Measurements from ENCODE around the gene CD2. TPM values are rescaled to one million over a fixed set of nuclear protein-coding genes. Genes with fewer than 3 reads are reported as not detected.

Gene CD2
- total RNA-seq, 4 donors from 2014 or later = 9.6 to 36.3 (median 20.9) TPM

DNA sequence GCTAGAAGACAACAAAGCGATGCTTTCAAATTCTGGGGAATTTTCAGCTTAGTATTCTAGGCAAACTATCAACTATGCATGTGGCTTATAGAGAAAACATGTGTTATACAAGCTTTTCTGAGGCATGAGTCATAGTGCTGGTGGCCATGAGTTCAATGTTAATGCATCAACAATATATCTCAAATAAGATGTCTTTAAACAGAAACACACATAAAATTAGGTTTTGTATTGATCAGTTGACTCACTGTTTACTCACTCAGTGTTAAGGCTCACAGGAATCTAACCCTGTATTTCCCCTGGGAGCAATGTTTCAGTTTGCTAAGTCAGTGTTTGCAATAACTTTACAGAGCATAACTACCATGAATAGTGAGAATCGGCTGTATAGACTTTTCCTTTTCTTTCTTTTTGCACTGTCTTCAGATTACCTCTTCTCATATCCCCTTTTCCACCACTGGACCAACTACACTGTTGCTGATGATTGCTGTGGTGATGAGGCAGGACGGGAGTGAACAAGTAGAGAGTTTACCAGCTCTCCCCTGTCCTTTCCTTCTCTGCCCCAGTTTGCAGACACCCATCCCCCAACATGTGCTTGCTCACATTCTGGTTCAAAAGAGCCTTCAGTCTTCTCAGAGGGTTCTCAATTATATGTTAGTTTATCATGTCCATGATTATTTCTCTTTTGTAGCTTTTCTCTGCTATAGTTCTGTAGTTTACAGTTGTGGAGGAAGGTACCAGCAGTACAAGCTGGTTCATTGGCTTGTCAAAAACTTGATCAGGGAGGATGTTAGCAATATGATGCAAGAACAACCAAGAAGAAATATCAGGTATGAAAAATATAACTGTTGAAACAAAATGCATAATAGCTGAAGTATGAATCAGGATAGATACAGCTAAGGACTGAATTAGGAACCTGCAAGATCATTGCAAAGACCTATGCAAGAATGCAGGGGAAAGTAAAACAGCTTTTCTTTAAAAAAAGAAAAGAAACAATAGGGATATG lies 23.9 kb downstream of the CD2 start:
- no peak for TF ChIP-seq POLR2A (IDR thresholded peaks at IDR 0.05)
- TF ChIP-seq, protein P1, sequence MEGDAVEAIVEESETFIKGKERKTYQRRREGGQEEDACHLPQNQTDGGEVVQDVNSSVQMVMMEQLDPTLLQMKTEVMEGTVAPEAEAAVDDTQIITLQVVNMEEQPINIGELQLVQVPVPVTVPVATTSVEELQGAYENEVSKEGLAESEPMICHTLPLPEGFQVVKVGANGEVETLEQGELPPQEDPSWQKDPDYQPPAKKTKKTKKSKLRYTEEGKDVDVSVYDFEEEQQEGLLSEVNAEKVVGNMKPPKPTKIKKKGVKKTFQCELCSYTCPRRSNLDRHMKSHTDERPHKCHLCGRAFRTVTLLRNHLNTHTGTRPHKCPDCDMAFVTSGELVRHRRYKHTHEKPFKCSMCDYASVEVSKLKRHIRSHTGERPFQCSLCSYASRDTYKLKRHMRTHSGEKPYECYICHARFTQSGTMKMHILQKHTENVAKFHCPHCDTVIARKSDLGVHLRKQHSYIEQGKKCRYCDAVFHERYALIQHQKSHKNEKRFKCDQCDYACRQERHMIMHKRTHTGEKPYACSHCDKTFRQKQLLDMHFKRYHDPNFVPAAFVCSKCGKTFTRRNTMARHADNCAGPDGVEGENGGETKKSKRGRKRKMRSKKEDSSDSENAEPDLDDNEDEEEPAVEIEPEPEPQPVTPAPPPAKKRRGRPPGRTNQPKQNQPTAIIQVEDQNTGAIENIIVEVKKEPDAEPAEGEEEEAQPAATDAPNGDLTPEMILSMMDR (IDR thresholded peaks at IDR 0.05) = no peak
- DNase-seq = no peak
- Histone ChIP-seq H3K27me3 (no peaks in the 10 kb centered on the region), H3K9me3 (no peaks in the 10 kb centered on the region), H3K36me3 (no peaks in the 10 kb centered on the region), H3K4me3 (no peak overlapping the region), H3K4me1 (no peaks in the 10 kb centered on the region), H3K27ac (no peak overlapping the region)

DNA sequence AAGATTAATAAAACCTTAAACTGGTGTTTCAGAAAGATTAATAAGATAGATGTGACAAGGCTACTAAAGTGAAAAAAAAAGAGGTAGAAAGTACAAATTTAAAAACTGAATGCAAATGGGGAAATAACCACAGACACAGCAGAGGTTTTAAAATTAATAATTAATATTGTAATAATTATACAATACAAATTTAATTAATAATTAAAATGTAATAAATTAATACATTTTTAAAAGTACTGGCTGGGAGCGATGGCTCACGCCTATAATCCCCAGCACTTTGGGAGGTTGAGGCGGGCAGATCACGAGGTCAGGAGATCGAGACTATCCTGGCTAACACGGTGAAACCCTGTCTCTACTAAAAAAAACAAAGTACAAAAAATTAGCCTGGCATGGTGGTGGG lies 26.8 kb downstream of the CD2 start:
- Histone ChIP-seq H3K4me1 (no peaks in the 10 kb centered on the region), H3K9me3 (no peaks in the 10 kb centered on the region), H3K27me3 (no peaks in the 10 kb centered on the region), H3K4me3 (no peak overlapping the region), H3K27ac (no peak overlapping the region), H3K36me3 (no peaks in the 10 kb centered on the region)
- no peak for DNase-seq
- TF ChIP-seq, protein P1 (IDR thresholded peaks at IDR 0.05) = no peak
- no peak for TF ChIP-seq POLR2A (IDR thresholded peaks at IDR 0.05)

DNA sequence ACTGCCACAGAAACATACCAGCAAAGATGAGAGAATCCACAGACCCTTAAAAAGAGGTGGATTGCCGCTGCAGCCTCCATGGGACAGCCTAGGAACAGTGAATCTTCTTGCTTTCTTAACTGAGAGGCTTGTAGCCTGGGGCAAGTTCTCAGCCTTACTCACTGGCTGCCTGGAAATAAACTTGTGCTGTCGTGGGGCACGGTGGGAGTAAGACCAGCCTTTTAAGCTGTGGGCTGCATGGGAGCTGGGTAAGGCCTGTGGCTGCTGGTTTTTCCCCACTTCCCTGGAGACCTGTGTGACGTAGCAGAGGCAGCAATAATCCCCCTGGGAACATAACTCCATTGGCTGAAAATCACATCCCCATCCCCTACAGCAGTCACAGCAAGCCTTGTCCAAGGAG lies 30.8 kb downstream of the CD2 start:
- no peak for DNase-seq
- Histone ChIP-seq H3K9me3 (no peaks in the 10 kb centered on the region), H3K27me3 (no peaks in the 10 kb centered on the region), H3K4me1 (no peaks in the 10 kb centered on the region), H3K4me3 (no peak overlapping the region), H3K27ac (no peak overlapping the region), H3K36me3 (no peaks in the 10 kb centered on the region)
- TF ChIP-seq, protein P1 (IDR thresholded peaks at IDR 0.05) = no peak
- no peak for TF ChIP-seq POLR2A (IDR thresholded peaks at IDR 0.05)

DNA sequence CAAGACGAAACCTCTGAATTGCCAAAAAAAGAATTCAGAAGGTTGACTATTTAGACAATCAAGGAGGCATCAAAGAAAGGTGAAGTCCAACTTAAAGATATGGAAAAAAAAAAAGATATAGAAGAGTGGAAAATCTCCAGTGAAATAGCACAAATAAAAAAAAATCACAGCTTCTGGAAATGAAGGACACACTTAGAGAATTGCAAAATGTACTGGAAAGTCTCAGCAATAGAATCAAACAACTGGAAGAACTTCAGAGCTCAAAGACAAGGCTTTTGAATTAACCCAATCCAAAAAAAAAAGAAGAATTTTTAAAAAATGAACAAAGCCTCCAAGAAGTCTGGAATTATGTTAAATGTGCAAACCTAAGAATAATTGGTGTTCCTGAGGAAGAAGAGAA lies 31.8 kb downstream of the CD2 start:
- no peak for DNase-seq
- TF ChIP-seq POLR2A (IDR thresholded peaks at IDR 0.05) = no peak
- TF ChIP-seq, protein P1 (IDR thresholded peaks at IDR 0.05) = no peak

DNA sequence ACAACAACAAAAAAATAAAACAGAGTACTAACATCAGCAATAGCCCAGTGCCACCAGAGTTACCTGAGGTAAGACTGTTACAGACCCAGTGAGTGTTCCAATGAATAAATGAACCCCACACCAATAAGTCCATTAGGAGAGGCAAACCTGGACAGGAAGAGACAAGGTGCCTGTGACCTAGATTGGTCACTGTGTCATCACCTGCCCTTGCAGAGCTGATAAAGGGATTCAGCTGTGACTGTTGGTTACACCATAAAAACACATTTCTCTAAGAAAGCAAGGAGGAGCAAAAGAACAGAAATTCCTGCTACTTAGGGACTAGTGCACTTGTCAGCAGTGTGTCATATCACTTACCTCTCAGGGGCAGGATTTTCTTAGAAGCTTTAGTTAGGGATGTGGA lies 37.5 kb downstream of the CD2 start:
- DNase-seq = no peak
- no peaks in the 10 kb centered on the region for H3K4me1 ChIP-seq
- no peak overlapping the region for H3K27ac ChIP-seq
- TF ChIP-seq, protein P1 (IDR thresholded peaks at IDR 0.05) = no peak
- TF ChIP-seq POLR2A (IDR thresholded peaks at IDR 0.05) = no peak
- no peak overlapping the region for H3K4me3 ChIP-seq
- H3K27me3 ChIP-seq = no peaks in the 10 kb centered on the region
- no peaks in the 10 kb centered on the region for H3K36me3 ChIP-seq
- H3K9me3 ChIP-seq = no peaks in the 10 kb centered on the region

More for the DNA sequence above, 31.8 kb downstream of the CD2 start:
- H3K27me3 ChIP-seq = no peaks in the 10 kb centered on the region
- H3K9me3 ChIP-seq = no peaks in the 10 kb centered on the region
- H3K4me3 ChIP-seq = no peak overlapping the region
- H3K4me1 ChIP-seq = no peaks in the 10 kb centered on the region
- H3K36me3 ChIP-seq = no peaks in the 10 kb centered on the region
- no peak overlapping the region for H3K27ac ChIP-seq
